SJCRH30 (cell line): Measurements from ENCODE around the gene RNF41. TPM values are rescaled to one million over a fixed set of nuclear protein-coding genes. Genes with fewer than 3 reads are reported as not detected.
"Not testable (repeated sequence)": the region's sequence is repeated elsewhere in the genome, so short reads cannot be mapped to it uniquely, and the experiment has no call there.

Experiments used
- DNase-seq, 2 experiments: peaks; one replicate each; pipeline ENCODE4 v3.0.0-alpha.2; 2015 to 2020
- H3K27ac ChIP-seq: fragments of 250-450 bp; sonication (Bioruptor Pico); 2 replicates; pipeline ENCODE4 v1.5.1; 2020; ENCODE audit warnings: mild to moderate bottlenecking, moderate library complexity
- H3K27me3 ChIP-seq: fragments of 250-450 bp; sonication (Bioruptor Pico); 2 replicates; pipeline ENCODE4 v1.5.1; 2020; ENCODE audit warnings: mild to moderate bottlenecking, moderate library complexity
- H3K36me3 ChIP-seq: fragments of 250-450 bp; sonication (Bioruptor Pico); 2 replicates; pipeline ENCODE4 v1.5.1; 2020; ENCODE audit warnings: mild to moderate bottlenecking, moderate library complexity
- H3K4me1 ChIP-seq: fragments of 250-450 bp; sonication (Bioruptor Pico); 2 replicates; pipeline ENCODE4 v1.5.1; 2020; ENCODE audit warnings: mild to moderate bottlenecking, moderate library complexity
- H3K4me3 ChIP-seq: fragments of 250-450 bp; sonication (Bioruptor Pico); 2 replicates; pipeline ENCODE4 v1.5.1; 2020; ENCODE audit warnings: mild to moderate bottlenecking, moderate library complexity
- H3K9me3 ChIP-seq: fragments of 250-450 bp; sonication (Bioruptor Pico); replicated peaks from 2 replicates; pipeline ENCODE4 v1.5.1; 2020; ENCODE audit warnings: mild to moderate bottlenecking, moderate library complexity
- total RNA-seq: library from RNA; depleted of rRNA; stranded (reverse); fragments of >200 nt; shearing (Covaris generic); gene quantifications from 2 replicates; pipeline ENCODE4 v1.2.3, GENCODE V29; 2014

Gene RNF41
- total RNA-seq, 1 experiment from 2014 or later, result 24.3 TPM

DNA sequence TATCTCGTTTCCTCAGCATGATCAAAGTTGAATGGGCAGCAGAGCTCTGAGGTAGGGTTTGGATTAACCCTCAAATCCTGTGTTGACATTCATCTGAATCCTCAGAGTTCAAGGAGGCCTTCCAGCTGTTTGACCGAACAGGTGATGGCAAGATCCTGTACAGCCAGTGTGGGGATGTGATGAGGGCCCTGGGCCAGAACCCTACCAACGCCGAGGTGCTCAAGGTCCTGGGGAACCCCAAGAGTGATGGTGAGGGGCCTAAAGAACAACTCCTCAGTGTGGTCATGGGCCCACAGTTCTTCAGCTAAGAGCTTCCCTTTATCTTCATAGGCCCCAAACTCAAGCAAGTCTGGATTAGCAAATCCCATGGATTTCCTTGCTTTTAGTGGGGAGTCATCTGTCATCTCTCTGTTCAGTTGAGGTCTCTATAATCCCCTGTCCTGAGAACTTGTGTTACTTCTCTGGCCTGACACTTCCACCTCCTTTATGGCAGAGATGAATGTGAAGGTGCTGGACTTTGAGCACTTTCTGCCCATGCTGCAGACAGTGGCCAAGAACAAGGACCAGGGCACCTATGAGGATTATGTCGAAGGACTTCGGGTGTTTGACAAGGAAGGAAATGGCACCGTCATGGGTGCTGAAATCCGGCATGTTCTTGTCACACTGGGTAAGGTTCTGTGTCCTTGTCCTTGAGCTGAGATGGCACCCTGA lies 62.1 kb downstream of the RNF41 start:
- H3K9me3 ChIP-seq, result no peaks in the 10 kb centered on the region
- H3K27ac ChIP-seq, result no peak overlapping the region
- peak overlapping the region; percentile 78 for H3K4me3 ChIP-seq
- no peak for DNase-seq
- H3K4me1 ChIP-seq, result peaks cover 25% of the 10 kb centered on the region
- peaks cover 60% of the 10 kb centered on the region for H3K36me3 ChIP-seq
- H3K27me3 ChIP-seq, result no peaks in the 10 kb centered on the region

DNA sequence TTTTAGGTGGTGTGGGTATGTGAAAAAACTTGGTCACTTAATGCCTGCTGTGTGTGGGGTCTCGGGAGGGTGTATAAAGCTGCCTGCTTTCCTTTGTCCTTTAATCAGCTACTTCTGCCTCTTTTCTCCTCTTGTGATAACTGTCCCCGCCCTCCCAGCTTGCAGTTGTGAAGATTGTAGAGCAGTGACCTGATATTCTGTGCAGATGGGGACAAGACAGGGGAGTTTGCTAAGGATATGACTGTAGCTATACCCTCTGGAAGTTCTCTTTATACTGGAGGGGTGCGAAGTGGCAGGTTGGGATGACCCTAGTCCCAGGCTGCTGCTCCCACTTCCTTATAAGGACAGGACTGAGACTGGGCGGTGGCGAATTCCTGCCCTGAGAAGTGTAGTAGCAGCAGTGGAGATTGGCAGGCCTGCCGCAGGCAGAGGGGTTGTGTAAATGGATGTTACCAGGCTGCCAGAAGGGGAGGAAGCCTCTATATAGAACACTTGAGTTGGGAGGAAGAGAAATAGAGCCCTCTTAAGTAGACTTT lies 62.7 kb downstream of the RNF41 start:
- Histone ChIP-seq H3K27ac (peak overlapping the region; percentile 77), H3K4me1 (peaks cover 29% of the 10 kb centered on the region), H3K9me3 (no peaks in the 10 kb centered on the region), H3K27me3 (no peaks in the 10 kb centered on the region), H3K36me3 (peaks cover 55% of the 10 kb centered on the region), H3K4me3 (peak overlapping the region; percentile 78)
- peak; percentile 47 to 64 for DNase-seq

DNA sequence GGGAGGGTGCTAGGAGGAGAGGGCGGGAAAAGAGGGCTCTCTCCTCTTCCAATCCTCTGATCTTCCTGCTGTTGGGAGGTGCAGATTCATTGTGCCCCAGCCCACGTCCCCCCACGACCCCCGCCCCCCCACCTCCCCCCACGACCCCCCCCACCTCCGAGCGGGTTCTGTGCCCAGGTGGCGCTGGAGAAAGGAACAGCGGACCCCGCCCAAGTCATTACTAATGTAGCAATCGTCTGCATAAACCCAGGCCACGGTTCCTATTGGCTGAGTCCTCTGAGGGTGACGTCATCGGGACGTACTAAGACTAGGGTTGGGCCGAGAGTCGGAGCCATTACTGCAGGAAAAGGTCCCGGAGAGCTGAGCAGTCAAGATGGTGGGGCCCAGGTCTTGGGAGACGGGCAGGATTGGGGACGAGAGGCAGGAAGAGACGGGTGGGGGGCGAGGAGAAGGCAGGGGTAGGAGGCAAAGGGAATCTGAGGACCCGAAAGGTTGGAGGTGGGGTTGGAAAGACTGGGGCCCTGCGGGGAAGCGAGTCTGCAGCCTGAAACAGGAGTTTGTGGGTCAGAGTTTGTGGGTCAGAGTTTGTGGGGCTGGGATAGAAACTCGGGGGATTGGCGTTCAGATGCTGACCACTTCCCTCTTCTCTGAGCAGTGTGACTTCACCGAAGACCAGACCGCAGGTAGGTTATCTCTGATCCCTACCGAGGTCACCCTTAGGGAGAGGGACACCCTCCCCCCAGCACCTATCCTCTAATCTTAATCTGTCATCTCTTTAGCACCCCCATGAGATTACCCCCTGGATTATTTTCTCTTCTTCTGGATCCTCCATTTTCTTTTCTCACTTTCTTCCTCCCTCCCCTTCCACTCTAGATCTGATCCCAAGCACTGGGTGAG lies 63.4 kb downstream of the RNF41 start, which contains the start of gene MYL6:
TSS of gene MYL6 (plus strand) at position 331 of the 897 bp plus-strand sequence. CDS start at position 374, 43 bp downstream.
- peaks cover 36% of the 10 kb centered on the region for H3K4me1 ChIP-seq
- H3K36me3 ChIP-seq, result peaks cover 47% of the 10 kb centered on the region
- H3K9me3 ChIP-seq, result no peaks in the 10 kb centered on the region
- no peaks in the 10 kb centered on the region for H3K27me3 ChIP-seq
- peak within 1 kb of the TSS; percentile 78 for H3K4me3 ChIP-seq
- peak; percentile 97 to 98 for DNase-seq
- peak within 1 kb of the TSS; percentile 83 for H3K27ac ChIP-seq

GRCh38 chr12:56157201-56158028 lies 64.3 kb downstream of the RNF41 start:
- Histone ChIP-seq H3K9me3 (no peaks in the 10 kb centered on the region), H3K4me1 (peaks cover 40% of the 10 kb centered on the region)
- peak; percentile 81 for DNase-seq

DNA sequence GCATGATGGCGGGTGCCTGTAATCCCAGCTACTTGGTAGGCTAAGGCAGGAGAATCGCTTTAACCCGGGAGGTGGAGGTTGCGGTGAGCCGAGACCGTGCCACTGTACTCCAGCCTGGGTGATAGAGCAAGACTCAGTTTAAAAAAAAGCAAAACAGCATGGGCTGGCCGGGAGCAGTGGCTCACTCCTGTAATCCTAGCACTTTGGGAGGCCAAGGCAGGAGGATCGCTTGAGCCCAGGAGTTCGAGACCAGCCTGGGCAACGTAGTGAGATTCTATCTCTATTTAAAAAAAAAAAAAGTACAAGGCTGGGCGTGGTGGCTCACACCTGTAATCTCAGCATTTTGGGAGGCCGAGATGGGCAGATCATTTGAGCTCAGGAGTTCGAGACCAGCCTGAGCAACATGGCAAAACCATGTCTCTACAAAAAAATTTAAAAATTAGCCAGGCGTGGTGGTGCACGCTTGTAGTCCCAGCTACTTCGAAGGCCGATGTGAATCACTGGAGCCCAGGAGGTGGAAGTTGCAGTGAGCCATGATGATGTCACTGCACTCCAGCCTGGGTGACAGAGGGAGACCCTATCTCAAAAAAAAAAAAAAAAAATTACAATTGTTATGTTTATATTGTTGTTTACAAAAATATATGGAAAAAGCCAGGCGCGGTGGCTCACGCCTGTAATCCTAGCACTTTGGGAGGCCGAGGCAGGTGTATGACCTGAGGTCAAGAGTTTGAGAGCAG lies 65.1 kb downstream of the RNF41 start:
- H3K27me3 ChIP-seq, DNase-seq, H3K9me3 ChIP-seq: not testable (repeated sequence)
- Histone ChIP-seq H3K27ac (peak overlapping the region; percentile 83), H3K36me3 (peaks cover 36% of the 10 kb centered on the region), H3K4me1 (peaks cover 40% of the 10 kb centered on the region), H3K4me3 (peak overlapping the region; percentile 78)

More at GRCh38 chr12:56157201-56158028, 64.3 kb downstream of the RNF41 start:
- Histone ChIP-seq H3K36me3 (peaks cover 41% of the 10 kb centered on the region), H3K27ac (peak overlapping the region; percentile 83), H3K4me3 (peak overlapping the region; percentile 78), H3K27me3 (no peaks in the 10 kb centered on the region)

DNA sequence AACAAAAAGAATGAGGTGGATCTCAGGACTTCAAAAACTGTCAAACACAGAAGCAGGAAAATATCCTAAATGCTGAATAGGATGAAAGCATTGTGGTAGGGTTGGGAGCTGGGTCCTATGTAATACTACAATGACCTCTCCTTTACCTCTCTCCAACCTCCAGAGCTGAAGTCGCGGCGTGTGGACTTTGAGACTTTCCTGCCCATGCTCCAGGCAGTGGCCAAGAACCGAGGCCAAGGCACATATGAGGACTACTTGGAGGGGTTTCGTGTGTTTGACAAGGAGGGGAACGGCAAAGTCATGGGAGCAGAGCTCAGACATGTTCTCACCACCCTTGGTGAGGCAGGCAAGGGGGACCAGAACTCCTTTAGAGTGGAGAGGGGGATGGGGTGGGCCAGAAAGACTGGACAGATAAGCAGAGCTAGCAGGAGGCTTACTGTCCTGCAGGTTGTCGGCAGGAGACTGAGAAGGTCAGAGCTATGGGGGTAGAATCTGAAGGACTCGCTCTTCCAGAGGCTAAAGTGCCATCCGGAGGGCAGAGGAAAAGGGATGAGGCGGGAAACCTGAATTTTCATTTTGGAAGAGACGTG lies 66.4 kb downstream of the RNF41 start:
- no peak overlapping the region; the same call in 1 of the 2 replicates for H3K4me3 ChIP-seq

GRCh38 chr12:56154818-56155217 lies 66.9 kb downstream of the RNF41 start:
- H3K4me3 ChIP-seq, result peak overlapping the region; percentile 0; the same call in 1 of the 2 replicates
- DNase-seq, result no peak
- peak overlapping the region; percentile 95 for H3K27ac ChIP-seq
- peaks cover 33% of the 10 kb centered on the region for H3K4me1 ChIP-seq
- peaks cover 17% of the 10 kb centered on the region for H3K36me3 ChIP-seq
- H3K9me3 ChIP-seq, result no peaks in the 10 kb centered on the region
- no peaks in the 10 kb centered on the region for H3K27me3 ChIP-seq

More for the DNA sequence above, 66.4 kb downstream of the RNF41 start:
- Histone ChIP-seq H3K27me3 (no peaks in the 10 kb centered on the region), H3K9me3 (no peaks in the 10 kb centered on the region), H3K36me3 (peaks cover 23% of the 10 kb centered on the region), H3K27ac (peak overlapping the region; percentile 95), H3K4me1 (peaks cover 38% of the 10 kb centered on the region)
- peak in 1 of 2 experiments; percentile 17 for DNase-seq

DNA sequence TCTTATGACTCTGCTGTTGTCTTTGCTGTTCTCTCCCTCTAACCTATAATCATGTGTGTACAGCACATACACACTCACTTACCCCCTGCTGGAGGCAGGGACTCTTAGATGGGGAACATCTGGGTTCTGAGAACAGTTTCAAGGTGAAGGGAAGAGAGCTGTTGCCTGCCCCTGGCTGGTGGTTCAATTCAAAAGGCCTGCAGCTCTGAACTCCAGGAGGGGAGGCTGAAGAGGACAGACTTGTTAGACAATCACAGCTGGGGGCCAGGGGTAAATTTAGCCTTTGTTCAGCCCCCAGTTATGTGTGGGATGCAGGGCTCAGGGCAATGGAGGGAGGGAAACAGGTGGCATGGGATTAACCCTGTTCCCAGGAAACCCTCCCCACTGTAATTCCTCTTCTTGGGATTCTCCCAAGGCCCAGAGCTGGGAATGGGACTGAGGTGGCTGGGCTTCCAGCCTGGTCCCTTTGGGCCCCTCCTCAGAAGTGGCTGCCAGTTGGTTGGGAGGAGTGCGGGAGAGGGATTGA lies 67.4 kb downstream of the RNF41 start:
- H3K4me3 ChIP-seq, result peak overlapping the region; percentile 69

DNA sequence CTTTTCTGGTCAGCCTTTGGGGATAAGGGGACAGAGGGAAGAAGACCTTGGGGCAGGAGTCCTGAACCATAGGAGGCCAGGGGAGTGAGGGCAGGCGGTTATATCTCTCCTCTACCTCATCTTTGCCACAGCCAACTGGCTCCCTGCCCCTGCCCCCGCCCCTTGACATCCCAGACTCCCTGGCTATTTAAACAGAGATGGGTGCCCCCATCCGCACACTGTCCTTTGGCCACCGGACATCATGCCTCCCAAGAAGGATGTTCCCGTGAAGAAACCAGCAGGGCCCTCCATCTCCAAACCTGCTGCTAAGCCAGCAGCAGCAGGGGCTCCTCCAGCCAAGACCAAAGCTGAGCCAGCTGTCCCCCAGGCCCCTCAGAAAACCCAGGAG lies 68.0 kb downstream of the RNF41 start:
- peak overlapping the region; percentile 69 for H3K4me3 ChIP-seq
- peak overlapping the region; percentile 95 for H3K27ac ChIP-seq
- DNase-seq, result peak; percentile 41 to 56
- H3K27me3 ChIP-seq, result no peaks in the 10 kb centered on the region
- peaks cover 29% of the 10 kb centered on the region for H3K4me1 ChIP-seq
- H3K36me3 ChIP-seq, result peaks cover 10% of the 10 kb centered on the region; the same call in 1 of the 2 replicates
- H3K9me3 ChIP-seq, result no peaks in the 10 kb centered on the region

More for the DNA sequence above, 67.4 kb downstream of the RNF41 start:
- Histone ChIP-seq H3K27me3 (no peaks in the 10 kb centered on the region), H3K4me1 (peaks cover 29% of the 10 kb centered on the region), H3K9me3 (no peaks in the 10 kb centered on the region), H3K27ac (peak overlapping the region; percentile 95), H3K36me3 (peaks cover 12% of the 10 kb centered on the region)
- DNase-seq, result peak; percentile 95 to 98

- no peak for DNase-seq
- Histone ChIP-seq H3K4me1 (peaks cover 29% of the 10 kb centered on the region), H3K9me3 (no peaks in the 10 kb centered on the region), H3K27me3 (no peaks in the 10 kb centered on the region), H3K27ac (peak overlapping the region; percentile 95), H3K36me3 (peaks cover 10% of the 10 kb centered on the region; the same call in 1 of the 2 replicates), H3K4me3 (peak overlapping the region; percentile 69)
Measured at GRCh38 chr12:56152756-56153677, 68.7 kb downstream of the RNF41 start.
